Right atrium auricular region (tissue), 2 donors: ENCODE results near the gene TSPAN16. TPM values are rescaled to one million over a fixed set of nuclear protein-coding genes. Genes with fewer than 3 reads are reported as not detected.

ENCODE experiments used
- DNase-seq: peaks from one replicate; pipeline ENCODE4 v3.0.0-alpha.2; 2019; ENCODE audit warnings: low spot score
- H3K27ac ChIP-seq, 2 donors: fragments of 200-600 bp; sonication (generic); 1 replicate in 1 of 2; 2 replicates in 1 of 2; pipeline ENCODE4 v1.5.1; 2016 to 2019
- H3K27me3 ChIP-seq, 2 donors: fragments of 200-600 bp; sonication (generic); one replicate each; pipeline versions ENCODE4 v1.5.1 to v1.6.0; 2017 to 2019
- H3K36me3 ChIP-seq: fragments of 200-600 bp; sonication (generic); one replicate; pipeline ENCODE4 v1.5.1; 2016
- H3K4me1 ChIP-seq, 2 donors: fragments of 200-600 bp; sonication (generic); one replicate each; pipeline versions ENCODE4 v1.5.1 to v1.6.0; 2017 to 2019
- H3K4me3 ChIP-seq, 2 donors: fragments of 200-600 bp; sonication (generic); 1 replicate in 1 of 2; 2 replicates in 1 of 2; pipeline ENCODE4 v1.5.1; 2017 to 2019; ENCODE audit warnings: mild to moderate bottlenecking in 1 of 2, moderate library complexity in 1 of 2
- H3K9me3 ChIP-seq, 2 donors: fragments of 200-600 bp; sonication (generic); one replicate each; pipeline ENCODE4 v1.5.1; 2019
- total RNA-seq, 2 donors: library from RNA; depleted of rRNA; stranded (reverse); fragments of >200 nt; gene quantifications; one replicate each; pipeline ENCODE4 v1.1.0, GENCODE V29; 2016
- TF ChIP-seq, protein P1 (sequence below), 2 donors: fragments of 200-600 bp; sonication (generic); IDR thresholded peaks; one replicate each; pipeline ENCODE4 v1.5.1; 2019; ENCODE audit warnings: antibody characterized with exemption in 2 of 2

TSPAN16 gene
- total RNA-seq, 2 donors from 2014 or later: not detected

DNA sequence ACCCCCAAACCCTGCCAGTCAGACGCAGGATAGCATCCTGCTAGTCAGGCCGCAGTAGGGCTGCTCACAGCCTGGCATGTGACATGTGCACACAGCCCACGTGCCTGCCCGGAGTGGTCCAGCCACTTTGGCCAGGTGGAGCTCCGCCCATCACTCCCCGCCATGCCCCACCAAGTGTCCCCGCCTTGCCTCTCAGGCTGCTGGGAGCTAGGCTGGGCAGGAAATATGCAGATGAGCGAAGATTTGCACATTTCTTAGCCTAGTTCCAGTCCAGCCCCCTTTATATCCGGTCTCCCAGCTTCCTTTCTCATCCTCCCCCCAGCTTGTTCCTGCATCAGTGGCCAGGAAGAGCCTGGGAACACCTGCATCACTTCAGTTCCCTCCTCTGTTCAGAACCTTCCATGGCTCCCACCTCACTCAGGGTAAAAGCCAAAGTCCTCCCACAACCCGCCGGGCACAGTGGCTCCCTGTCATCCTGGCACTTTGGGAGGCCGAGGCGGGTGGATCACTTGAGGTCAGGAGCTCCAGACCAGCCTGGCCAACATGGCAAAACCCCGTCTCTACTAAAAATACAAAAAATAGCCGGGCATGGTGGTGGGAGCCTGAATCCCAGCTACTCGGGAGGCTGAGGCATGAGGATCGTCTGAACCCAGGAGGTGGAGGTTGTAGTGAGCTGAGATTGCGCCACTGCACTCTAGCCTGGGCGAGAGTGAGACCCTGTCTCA lies 31.3 kb upstream of the TSPAN16 start:
- Histone ChIP-seq H3K36me3 (no peaks in the 10 kb centered on the region), H3K27me3 (no peaks in the 10 kb centered on the region), H3K9me3 (no peaks in the 10 kb centered on the region), H3K27ac (peak overlapping the region; percentile 51 to 57), H3K4me3 (no peak overlapping the region), H3K4me1 (peaks cover 0 to 33% of the 10 kb centered on the region in 2 donors)
- TF ChIP-seq, protein P1, sequence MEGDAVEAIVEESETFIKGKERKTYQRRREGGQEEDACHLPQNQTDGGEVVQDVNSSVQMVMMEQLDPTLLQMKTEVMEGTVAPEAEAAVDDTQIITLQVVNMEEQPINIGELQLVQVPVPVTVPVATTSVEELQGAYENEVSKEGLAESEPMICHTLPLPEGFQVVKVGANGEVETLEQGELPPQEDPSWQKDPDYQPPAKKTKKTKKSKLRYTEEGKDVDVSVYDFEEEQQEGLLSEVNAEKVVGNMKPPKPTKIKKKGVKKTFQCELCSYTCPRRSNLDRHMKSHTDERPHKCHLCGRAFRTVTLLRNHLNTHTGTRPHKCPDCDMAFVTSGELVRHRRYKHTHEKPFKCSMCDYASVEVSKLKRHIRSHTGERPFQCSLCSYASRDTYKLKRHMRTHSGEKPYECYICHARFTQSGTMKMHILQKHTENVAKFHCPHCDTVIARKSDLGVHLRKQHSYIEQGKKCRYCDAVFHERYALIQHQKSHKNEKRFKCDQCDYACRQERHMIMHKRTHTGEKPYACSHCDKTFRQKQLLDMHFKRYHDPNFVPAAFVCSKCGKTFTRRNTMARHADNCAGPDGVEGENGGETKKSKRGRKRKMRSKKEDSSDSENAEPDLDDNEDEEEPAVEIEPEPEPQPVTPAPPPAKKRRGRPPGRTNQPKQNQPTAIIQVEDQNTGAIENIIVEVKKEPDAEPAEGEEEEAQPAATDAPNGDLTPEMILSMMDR (IDR thresholded peaks at IDR 0.05): no peak
- peak; percentile 70 for DNase-seq

DNA sequence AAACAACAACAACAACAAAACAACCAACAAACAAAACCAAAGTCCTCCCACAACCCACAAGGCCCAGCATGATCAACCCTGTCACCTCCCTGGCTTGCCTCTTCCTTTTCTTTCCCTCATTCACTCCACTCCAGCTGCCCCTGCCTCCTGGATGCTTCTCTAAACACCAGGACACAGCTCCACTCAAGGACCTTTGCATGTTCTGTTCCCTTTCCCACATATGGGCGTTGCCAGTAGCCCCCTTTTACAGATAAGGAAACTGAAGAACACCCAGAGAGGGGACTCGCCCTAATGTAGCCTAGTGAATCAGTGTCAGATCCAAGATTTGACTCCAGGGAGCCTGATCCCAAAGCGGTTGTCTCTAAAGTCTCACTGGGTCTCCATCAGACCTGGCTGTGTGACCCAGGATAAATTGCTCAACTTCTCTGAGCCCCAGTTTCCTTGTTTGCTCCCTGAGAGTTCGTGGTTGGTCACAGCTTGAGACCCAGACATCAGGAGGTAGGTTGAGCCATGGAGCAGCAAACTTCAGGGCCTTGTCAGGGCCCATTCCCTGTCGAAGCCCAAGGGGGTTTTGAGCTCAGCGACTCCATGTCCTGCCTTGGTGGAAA lies 30.7 kb upstream of the TSPAN16 start:
- TF ChIP-seq, protein P1 (IDR thresholded peaks at IDR 0.05): no peak
- Histone ChIP-seq H3K4me1 (peaks cover 0 to 34% of the 10 kb centered on the region in 2 donors), H3K27me3 (no peaks in the 10 kb centered on the region)

DNA sequence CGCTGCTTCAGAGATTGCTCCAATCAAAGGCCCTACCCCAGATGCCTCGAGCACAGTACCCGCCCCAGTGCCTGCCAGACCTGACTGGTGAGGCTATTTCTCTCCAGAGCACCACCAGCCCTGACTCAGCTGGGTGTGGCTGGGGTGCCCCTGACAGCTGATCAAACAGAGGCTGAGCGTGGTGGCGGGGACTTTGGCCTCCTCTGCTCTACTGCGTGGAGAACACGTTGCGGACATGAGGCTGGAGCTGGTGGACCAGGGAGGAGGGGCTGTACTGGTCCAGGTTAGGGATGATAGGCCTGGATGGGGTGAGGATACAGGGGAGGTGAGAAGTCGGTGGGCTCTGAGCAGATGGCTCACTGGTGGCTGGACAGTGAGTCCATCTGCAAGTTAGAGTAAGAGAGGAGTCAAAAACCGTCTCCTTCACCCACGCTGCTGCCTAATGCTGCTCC lies 30.1 kb upstream of the TSPAN16 start:
- no peak for DNase-seq
- peaks cover 0 to 34% of the 10 kb centered on the region in 2 donors for H3K4me1 ChIP-seq
- no peaks in the 10 kb centered on the region for H3K27me3 ChIP-seq

More for the DNA sequence above, 30.7 kb upstream of the TSPAN16 start:
- DNase-seq: no peak
- no peaks in the 10 kb centered on the region for H3K9me3 ChIP-seq
- H3K27ac ChIP-seq: peak overlapping the region; percentile 51 to 57
- H3K4me3 ChIP-seq: no peak overlapping the region
- no peaks in the 10 kb centered on the region for H3K36me3 ChIP-seq

DNA sequence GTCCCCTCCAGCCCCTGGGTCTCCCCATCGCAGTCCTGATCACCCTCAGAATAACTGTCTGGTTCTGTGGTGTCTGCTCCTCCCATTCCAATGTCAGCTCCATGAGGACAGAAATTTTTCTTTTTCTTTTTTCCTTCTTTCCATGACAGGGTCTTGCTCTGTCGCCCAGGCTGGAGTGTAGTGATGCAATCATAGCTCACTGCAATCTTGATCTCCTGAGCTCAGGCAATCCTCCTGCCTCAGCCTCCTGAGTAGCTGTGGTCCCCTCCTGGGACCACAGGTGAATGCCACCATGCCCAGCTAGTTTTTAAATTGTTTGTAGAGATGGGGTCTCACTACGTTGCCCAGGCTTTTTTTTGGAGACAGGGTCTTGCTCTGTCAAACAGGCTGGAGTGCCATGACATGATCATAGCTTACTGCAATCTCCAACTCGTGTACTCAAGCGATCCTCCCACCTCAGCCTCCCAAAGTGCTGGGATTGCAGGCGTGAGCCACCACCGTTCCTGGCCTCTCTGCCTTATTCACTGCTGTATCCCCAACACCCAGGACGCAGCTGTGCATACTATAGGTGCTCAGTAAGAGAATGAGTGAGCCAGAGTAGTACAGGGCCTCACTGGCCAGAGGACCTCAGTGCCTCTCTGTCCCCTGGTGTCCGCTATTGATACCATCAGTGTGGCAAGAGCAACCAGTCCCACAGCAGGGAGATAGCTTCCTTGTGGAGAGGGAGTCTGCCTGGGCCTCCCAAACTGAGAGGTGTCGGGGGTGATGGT lies 28.5 kb upstream of the TSPAN16 start:
- peak overlapping the region; percentile 55 to 75 for H3K27ac ChIP-seq
- TF ChIP-seq, protein P1 (IDR thresholded peaks at IDR 0.05): no peak
- H3K4me3 ChIP-seq: no peak overlapping the region
- H3K4me1 ChIP-seq: peaks cover 0 to 28% of the 10 kb centered on the region in 2 donors
- H3K36me3 ChIP-seq: no peaks in the 10 kb centered on the region
- DNase-seq: no peak
- H3K27me3 ChIP-seq: no peaks in the 10 kb centered on the region
- no peaks in the 10 kb centered on the region for H3K9me3 ChIP-seq

More for the DNA sequence above, 30.1 kb upstream of the TSPAN16 start:
- TF ChIP-seq, protein P1 (IDR thresholded peaks at IDR 0.05): no peak
- Histone ChIP-seq H3K36me3 (no peaks in the 10 kb centered on the region), H3K27ac (peak overlapping the region in 1 of 2 donors; percentile 51), H3K4me3 (no peak overlapping the region), H3K9me3 (no peaks in the 10 kb centered on the region)

DNA sequence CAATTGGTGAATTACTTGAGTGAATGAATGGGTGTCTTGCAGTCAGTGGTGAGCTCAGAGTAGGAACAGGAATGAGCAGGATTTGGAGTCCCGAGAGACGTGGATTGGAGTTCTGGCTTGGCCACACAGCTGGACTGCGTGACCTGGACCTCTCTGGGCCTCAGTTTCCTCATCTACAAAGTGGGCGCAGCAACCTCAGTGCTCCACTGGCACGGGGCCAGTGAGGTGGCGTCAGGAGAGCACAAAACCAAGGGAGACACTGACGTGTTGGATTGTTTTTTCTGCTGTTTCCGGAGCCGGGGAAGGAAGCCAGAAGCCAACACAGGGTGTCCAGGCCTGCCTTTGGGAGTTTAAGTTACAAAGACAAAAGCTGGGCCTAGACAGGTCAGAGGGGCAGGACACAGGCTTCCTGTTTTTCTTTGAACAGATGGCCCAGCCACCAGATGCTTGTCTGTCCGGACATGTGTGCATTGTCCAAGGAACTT lies 27.1 kb upstream of the TSPAN16 start:
- H3K4me3 ChIP-seq: no peak overlapping the region
- TF ChIP-seq, protein P1 (IDR thresholded peaks at IDR 0.05): no peak
- peaks cover 0 to 24% of the 10 kb centered on the region in 2 donors for H3K4me1 ChIP-seq
- H3K36me3 ChIP-seq: no peaks in the 10 kb centered on the region
- H3K27me3 ChIP-seq: no peaks in the 10 kb centered on the region
- DNase-seq: peak; percentile 84
- peak overlapping the region; percentile 55 to 75 for H3K27ac ChIP-seq
- no peaks in the 10 kb centered on the region for H3K9me3 ChIP-seq
